ENCODE data around the gene PPT1.
A peak's percentile ranks its signal among the peaks of the same experiment; 100 is the strongest.

DNA sequence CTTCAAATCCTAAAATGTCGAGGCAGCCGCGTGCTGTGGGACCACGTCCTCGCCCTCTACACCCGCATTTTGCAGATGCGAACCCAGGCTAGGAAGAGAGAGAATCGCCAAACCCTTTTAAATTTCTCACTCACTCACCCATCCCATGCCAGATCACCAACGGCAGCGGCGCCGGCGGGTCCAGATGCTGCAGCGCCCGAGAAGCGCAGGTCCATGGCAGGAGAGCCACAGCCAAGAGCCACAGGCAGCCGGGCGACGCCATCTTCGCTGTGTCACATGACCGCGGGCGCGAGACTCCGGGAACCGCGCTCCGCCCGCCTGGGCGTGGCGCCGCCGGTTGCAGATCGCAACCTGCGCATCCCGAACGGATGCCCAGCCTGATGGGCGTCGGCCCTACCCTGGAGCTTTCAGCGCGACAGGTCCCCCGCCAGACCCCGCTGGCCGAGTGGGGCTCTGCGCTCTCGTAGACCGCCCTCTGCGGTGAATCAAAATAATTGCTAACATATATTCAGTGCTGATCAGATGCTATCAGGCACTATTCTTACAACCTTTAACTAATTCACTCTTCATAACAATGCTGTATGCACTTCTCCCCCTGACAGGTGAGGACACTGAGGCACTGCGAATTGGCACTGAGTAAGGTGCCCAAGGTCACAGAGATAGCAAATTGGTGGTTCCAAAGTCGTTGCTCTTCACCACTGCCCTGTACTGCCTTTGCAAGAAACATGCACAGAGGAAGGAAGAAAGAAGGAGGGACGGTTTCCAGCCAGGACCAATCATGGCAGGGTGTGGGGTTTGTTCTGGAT, at the start of gene PPT1:
- TF ChIP-seq, protein P1, sequence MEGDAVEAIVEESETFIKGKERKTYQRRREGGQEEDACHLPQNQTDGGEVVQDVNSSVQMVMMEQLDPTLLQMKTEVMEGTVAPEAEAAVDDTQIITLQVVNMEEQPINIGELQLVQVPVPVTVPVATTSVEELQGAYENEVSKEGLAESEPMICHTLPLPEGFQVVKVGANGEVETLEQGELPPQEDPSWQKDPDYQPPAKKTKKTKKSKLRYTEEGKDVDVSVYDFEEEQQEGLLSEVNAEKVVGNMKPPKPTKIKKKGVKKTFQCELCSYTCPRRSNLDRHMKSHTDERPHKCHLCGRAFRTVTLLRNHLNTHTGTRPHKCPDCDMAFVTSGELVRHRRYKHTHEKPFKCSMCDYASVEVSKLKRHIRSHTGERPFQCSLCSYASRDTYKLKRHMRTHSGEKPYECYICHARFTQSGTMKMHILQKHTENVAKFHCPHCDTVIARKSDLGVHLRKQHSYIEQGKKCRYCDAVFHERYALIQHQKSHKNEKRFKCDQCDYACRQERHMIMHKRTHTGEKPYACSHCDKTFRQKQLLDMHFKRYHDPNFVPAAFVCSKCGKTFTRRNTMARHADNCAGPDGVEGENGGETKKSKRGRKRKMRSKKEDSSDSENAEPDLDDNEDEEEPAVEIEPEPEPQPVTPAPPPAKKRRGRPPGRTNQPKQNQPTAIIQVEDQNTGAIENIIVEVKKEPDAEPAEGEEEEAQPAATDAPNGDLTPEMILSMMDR (IDR thresholded peaks at IDR 0.05) = no peak
- TF ChIP-seq POLR2A (IDR thresholded peaks at IDR 0.05) (no peak), POLR2AphosphoS5 (IDR thresholded peaks at IDR 0.05; ENCODE audit: insufficient read depth in 1 of 2, low read depth in 1 of 2) (peak; percentile 78 to 82)

All from vagina (tissue), 2 donors.